Type B pancreatic cell (in vitro differentiated cells): Measurements from ENCODE around the gene PRKG1. TPM values are rescaled to one million over a fixed set of nuclear protein-coding genes. Genes with fewer than 3 reads are reported as not detected.
A peak's percentile ranks its signal among the peaks of the same experiment; 100 is the strongest.

Experiments used
- DNase-seq: peaks from one replicate; pipeline ENCODE4 v3.0.0; 2021; ENCODE audit warnings: mixed read lengths; ENCODE audit not compliant: unreplicated experiment; ENCODE audit errors: extremely low spot score
- H3K27ac Mint-ChIP-seq: 2 replicates; pipeline ENCODE4 v1.8.0; 2021; ENCODE audit warnings: mild to moderate bottlenecking, mixed read lengths
- H3K27me3 Mint-ChIP-seq: 2 replicates; pipeline ENCODE4 v1.8.0; 2021; ENCODE audit warnings: mixed read lengths
- H3K36me3 Mint-ChIP-seq: 2 replicates; pipeline ENCODE4 v1.8.0; 2021; ENCODE audit warnings: mixed read lengths
- H3K4me1 Mint-ChIP-seq: one replicate; pipeline ENCODE4 v1.8.0; 2021; ENCODE audit warnings: mixed read lengths; ENCODE audit not compliant: unreplicated experiment
- H3K4me3 Mint-ChIP-seq: 2 replicates; pipeline ENCODE4 v1.8.0; 2021; ENCODE audit warnings: mild to moderate bottlenecking, mixed read lengths
- H3K9me3 Mint-ChIP-seq: 2 replicates; pipeline ENCODE4 v1.8.0; 2021; ENCODE audit warnings: mixed read lengths
- CTCF ChIP-seq: fragments of 200-600 bp; sonication (generic); conservative IDR thresholded peaks from 2 replicates; pipeline ENCODE4 v1.5.0; 2021; ENCODE audit warnings: antibody characterized with exemption, mild to moderate bottlenecking
- total RNA-seq: library from RNA; stranded (reverse); gene quantifications from 2 replicates; pipeline ENCODE4 v1.2.1, GENCODE V29; 2021; ENCODE audit warnings: low replicate concordance

The PRKG1 gene
- total RNA-seq, 1 donor from 2014 or later = 12.3 TPM

- no peak for TF ChIP-seq CTCF
- Mint-ChIP-seq H3K4me1 (peaks cover 5% of the 10 kb centered on the region), H3K27me3 (no peaks in the 10 kb centered on the region), H3K27ac (no peak overlapping the region), H3K4me3 (no peak overlapping the region), H3K36me3 (no peaks in the 10 kb centered on the region), H3K9me3 (no peaks in the 10 kb centered on the region)
- DNase-seq = no peak
These were observed 637.2 kb downstream of the PRKG1 start for GRCh38 chr10:51711519-51711891.

- Mint-ChIP-seq H3K27ac (no peak overlapping the region), H3K4me3 (no peak overlapping the region), H3K36me3 (no peaks in the 10 kb centered on the region), H3K27me3 (no peaks in the 10 kb centered on the region), H3K4me1 (no peaks in the 10 kb centered on the region), H3K9me3 (no peaks in the 10 kb centered on the region)
- DNase-seq = no peak
- no peak for TF ChIP-seq CTCF
These were observed 642.7 kb downstream of the PRKG1 start for GRCh38 chr10:51716981-51717380.

GRCh38 chr10:51718804-51719291, 644.6 kb downstream of the PRKG1 start:
- Mint-ChIP-seq H3K27ac (no peak overlapping the region), H3K4me1 (no peaks in the 10 kb centered on the region), H3K9me3 (no peaks in the 10 kb centered on the region), H3K27me3 (no peaks in the 10 kb centered on the region), H3K36me3 (no peaks in the 10 kb centered on the region), H3K4me3 (no peak overlapping the region)
- TF ChIP-seq CTCF = no peak
- no peak for DNase-seq

GRCh38 chr10:51724038-51724437, 649.8 kb downstream of the PRKG1 start:
- DNase-seq = no peak
- no peak overlapping the region for H3K27ac Mint-ChIP-seq
- no peaks in the 10 kb centered on the region for H3K4me1 Mint-ChIP-seq

GRCh38 chr10:51729822-51730555, 655.7 kb downstream of the PRKG1 start:
- DNase-seq = no peak
- peaks cover 9% of the 10 kb centered on the region for H3K4me1 Mint-ChIP-seq
- no peaks in the 10 kb centered on the region for H3K36me3 Mint-ChIP-seq
- TF ChIP-seq CTCF = no peak
- H3K27me3 Mint-ChIP-seq = peaks cover 4% of the 10 kb centered on the region
- H3K4me3 Mint-ChIP-seq = peak overlapping the region; percentile 51
- H3K27ac Mint-ChIP-seq = peak overlapping the region; percentile 52
- H3K9me3 Mint-ChIP-seq = no peaks in the 10 kb centered on the region

More at GRCh38 chr10:51724038-51724437, 649.8 kb downstream of the PRKG1 start:
- H3K4me3 Mint-ChIP-seq = no peak overlapping the region
- H3K36me3 Mint-ChIP-seq = no peaks in the 10 kb centered on the region
- H3K27me3 Mint-ChIP-seq = no peaks in the 10 kb centered on the region
- H3K9me3 Mint-ChIP-seq = no peaks in the 10 kb centered on the region
- TF ChIP-seq CTCF = no peak
